OCI-LY7 (cell line): ENCODE results near the gene CLCN4. TPM values are rescaled to one million over a fixed set of nuclear protein-coding genes. Genes with fewer than 3 reads are reported as not detected.

Experiments
- BruUV-seq: library from RNA; stranded (reverse); fragments of 400-500 nt; replicated peaks from 2 replicates; lab custom pipeline; 2021; lab: Mats Ljungman, UMichigan
- CTCF ChIA-PET: fragments of 300-600 bp; sonication (Branson Sonifier 250); formaldehyde crosslinking; loops from one replicate; lab custom pipeline; 2022; ENCODE audit warnings: antibody characterized with exemption; ENCODE audit not compliant: unreplicated experiment; lab: Charles Lee
- POLR2A ChIA-PET: fragments of 300-600 bp; sonication (Branson Sonifier 250); formaldehyde crosslinking; loops from one replicate; lab custom pipeline; 2022; ENCODE audit warnings: antibody characterized with exemption; lab: Charles Lee
- DNase-seq: peaks from one replicate; pipeline ENCODE4 v3.0.0-alpha.2; 2015; ENCODE audit warnings: low spot score
- H2AFZ ChIP-seq: fragments of 200-600 bp; sonication (generic), shearing (Covaris generic); 2 replicates; pipeline ENCODE4 v1.6.1; 2014; ENCODE audit warnings: mild to moderate bottlenecking, antibody characterized with exemption, low read length, moderate library complexity
- H3K27ac ChIP-seq: fragments of 200-600 bp; sonication (generic); 2 replicates; pipeline ENCODE4 v1.5.1; 2014; ENCODE audit warnings: mixed run types, low read depth, mild to moderate bottlenecking, moderate library complexity, low read length, inconsistent platforms; ENCODE audit not compliant: poor library complexity, severe bottlenecking
- H3K36me3 ChIP-seq: fragments of 200-600 bp; sonication (generic); 2 replicates; pipeline ENCODE4 v1.6.1; 2014; ENCODE audit warnings: mild to moderate bottlenecking, antibody characterized with exemption, low read length, moderate library complexity, mixed read lengths; ENCODE audit not compliant: insufficient read depth
- H3K4me1 ChIP-seq: fragments of 200-600 bp; sonication (generic); 2 replicates; pipeline ENCODE4 v1.5.1; 2014; ENCODE audit warnings: mild to moderate bottlenecking, low read length; ENCODE audit not compliant: insufficient read depth, poor library complexity, severe bottlenecking
- H3K4me2 ChIP-seq: fragments of 200-600 bp; sonication (generic); 2 replicates; pipeline ENCODE4 v1.6.1; 2014; ENCODE audit warnings: mild to moderate bottlenecking, low read length
- H3K4me3 ChIP-seq: fragments of 200-600 bp; sonication (generic); 2 replicates; pipeline ENCODE4 v1.5.1; 2014; ENCODE audit warnings: mild to moderate bottlenecking, low read depth, low read length; ENCODE audit not compliant: poor library complexity, severe bottlenecking
- H3K79me2 ChIP-seq: fragments of 200-600 bp; sonication (generic); 2 replicates; pipeline ENCODE4 v1.6.1; 2016; ENCODE audit warnings: low read depth, mild to moderate bottlenecking, low read length, moderate library complexity, mixed read lengths; ENCODE audit not compliant: insufficient read depth
- H3K9me2 ChIP-seq: fragments of 200-600 bp; sonication (generic); 2 replicates; pipeline ENCODE4 v1.6.1; 2016; ENCODE audit warnings: mild to moderate bottlenecking, low read length, mixed read lengths; ENCODE audit not compliant: insufficient read depth
- H3K9me3 ChIP-seq: fragments of 200-600 bp; sonication (generic); 2 replicates; pipeline ENCODE4 v1.6.1; 2014; ENCODE audit warnings: mild to moderate bottlenecking, mixed run types, low read length, mixed read lengths
- H4K20me1 ChIP-seq: fragments of 200-600 bp; sonication (generic); 2 replicates; pipeline ENCODE4 v1.6.1; 2014; ENCODE audit warnings: mild to moderate bottlenecking, antibody characterized with exemption, low read length, moderate library complexity, mixed read lengths; ENCODE audit not compliant: insufficient read depth
- EZH2phosphoT487 ChIP-seq: fragments of 200-600 bp; sonication (generic); IDR thresholded peaks from 2 replicates; pipeline ENCODE4 v1.6.1; 2018; ENCODE audit warnings: low read depth, borderline replicate concordance, mild to moderate bottlenecking, mixed run types, antibody characterized with exemption, low read length, moderate library complexity, mixed read lengths
- intact Hi-C: fragments of 100-400 bp; cut with micrococcal nuclease; formaldehyde crosslinking; loops from one replicate; pipeline ENCODE4 v1.10.0; 2022; ENCODE audit not compliant: unreplicated experiment
- total RNA-seq, 2 experiments: library from RNA; depleted of rRNA in 1 of 2; stranded (reverse); fragments of >200 nt in 1 of 2; shearing (Covaris generic) in 1 of 2; gene quantifications; 2 replicates each; pipeline ENCODE4 v1.2.3, GENCODE V29; 2014 to 2022
- TF ChIP-seq, protein P1 (sequence below): fragments of 200-600 bp; sonication (generic); conservative IDR thresholded peaks from 2 replicates; pipeline ENCODE4 v1.5.1; 2014; ENCODE audit warnings: mild to moderate bottlenecking, antibody characterized with exemption, low read length, moderate library complexity, mixed read lengths

The CLCN4 gene
- total RNA-seq, 2 experiments from 2014 or later = 7.8 to 9.7 TPM

GRCh38 chrX:10157032-10157341 is 212 bp downstream of the CLCN4 start:
- DNase-seq = no peak
- Histone ChIP-seq H3K27ac (peak overlapping the region; percentile 86), H3K4me2 (peak overlapping the region; percentile 93), H3K9me3 (no peaks in the 10 kb centered on the region), H3K4me3 (peak overlapping the region; percentile 74), H4K20me1 (no peaks in the 10 kb centered on the region; the same call in 1 of the 2 replicates), H3K36me3 (no peaks in the 10 kb centered on the region; the same call in 1 of the 2 replicates), H3K79me2 (peaks cover 12% of the 10 kb centered on the region; the same call in 1 of the 2 replicates), H3K9me2 (no peaks in the 10 kb centered on the region), H2AFZ (peak overlapping the region; percentile 80; the same call in 1 of the 2 replicates), H3K4me1 (peaks cover 32% of the 10 kb centered on the region)
- intact Hi-C loops = loop anchor here (2.0 kb wide), 1 partner anchor 38 kb away; no protein-coding TSS in a partner anchor
- TF ChIP-seq, protein P1, sequence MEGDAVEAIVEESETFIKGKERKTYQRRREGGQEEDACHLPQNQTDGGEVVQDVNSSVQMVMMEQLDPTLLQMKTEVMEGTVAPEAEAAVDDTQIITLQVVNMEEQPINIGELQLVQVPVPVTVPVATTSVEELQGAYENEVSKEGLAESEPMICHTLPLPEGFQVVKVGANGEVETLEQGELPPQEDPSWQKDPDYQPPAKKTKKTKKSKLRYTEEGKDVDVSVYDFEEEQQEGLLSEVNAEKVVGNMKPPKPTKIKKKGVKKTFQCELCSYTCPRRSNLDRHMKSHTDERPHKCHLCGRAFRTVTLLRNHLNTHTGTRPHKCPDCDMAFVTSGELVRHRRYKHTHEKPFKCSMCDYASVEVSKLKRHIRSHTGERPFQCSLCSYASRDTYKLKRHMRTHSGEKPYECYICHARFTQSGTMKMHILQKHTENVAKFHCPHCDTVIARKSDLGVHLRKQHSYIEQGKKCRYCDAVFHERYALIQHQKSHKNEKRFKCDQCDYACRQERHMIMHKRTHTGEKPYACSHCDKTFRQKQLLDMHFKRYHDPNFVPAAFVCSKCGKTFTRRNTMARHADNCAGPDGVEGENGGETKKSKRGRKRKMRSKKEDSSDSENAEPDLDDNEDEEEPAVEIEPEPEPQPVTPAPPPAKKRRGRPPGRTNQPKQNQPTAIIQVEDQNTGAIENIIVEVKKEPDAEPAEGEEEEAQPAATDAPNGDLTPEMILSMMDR = no peak
- TF ChIP-seq EZH2phosphoT487 = no peak
- POLR2A ChIA-PET = interaction anchor here (0.6 to 0.9 kb wide), 3 partner anchors 50 to 163 kb away, joined by 3 to 5 read pairs (median 4); no protein-coding TSS in a partner anchor
- CTCF ChIA-PET = no interaction called here
- TSS peak; percentile 85 for BruUV-seq

GRCh38 chrX:10157543-10157942 is 768 bp downstream of the CLCN4 start:
- Histone ChIP-seq H3K9me2 (no peaks in the 10 kb centered on the region), H3K4me2 (peak overlapping the region; percentile 93), H4K20me1 (no peaks in the 10 kb centered on the region; the same call in 1 of the 2 replicates), H3K4me3 (peak overlapping the region; percentile 74), H3K36me3 (no peaks in the 10 kb centered on the region; the same call in 1 of the 2 replicates), H3K79me2 (peaks cover 12% of the 10 kb centered on the region; the same call in 1 of the 2 replicates), H3K9me3 (no peaks in the 10 kb centered on the region), H2AFZ (peak overlapping the region; percentile 80; the same call in 1 of the 2 replicates), H3K27ac (peak overlapping the region; percentile 86), H3K4me1 (peaks cover 32% of the 10 kb centered on the region)
- ChIA-PET POLR2A (no interaction called here), CTCF (no interaction called here)
- intact Hi-C loops = loop anchor here (2.0 kb wide), 1 partner anchor 39 kb away; no protein-coding TSS in a partner anchor
- BruUV-seq = no TSS peak
- TF ChIP-seq, protein P1 = no peak
- TF ChIP-seq EZH2phosphoT487 = no peak
- no peak for DNase-seq
